HG03103 (cell line): ENCODE measurements around the gene TSFM.

Experiments used
- ATAC-seq: cut with Tn5 transposase; IDR thresholded peaks from one replicate; pipeline ENCODE4 v1.9.1; 2021; ENCODE audit warnings: low read depth; ENCODE audit not compliant: unreplicated experiment

TSFM gene

DNA sequence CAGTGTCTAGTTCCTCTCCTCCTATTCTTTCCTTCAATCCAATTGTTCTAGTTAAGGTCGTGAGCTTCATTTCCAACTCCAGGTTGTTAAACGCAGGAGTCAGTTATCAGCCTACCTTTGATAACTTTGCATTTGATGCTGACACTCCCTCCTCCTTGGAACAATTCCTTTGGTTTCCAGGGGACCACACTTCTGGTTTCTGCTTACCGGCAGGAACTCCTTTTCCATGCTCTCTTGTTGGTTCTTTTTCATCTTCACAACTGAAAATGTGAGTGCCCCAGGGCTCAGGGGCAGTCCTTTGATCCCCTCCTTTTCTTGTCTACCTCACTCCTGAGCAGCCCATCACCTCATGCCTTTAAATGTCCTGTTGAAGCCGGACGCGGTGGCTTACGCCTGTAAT lies 5.2 kb upstream of the TSFM start:
- ATAC-seq: no peak

DNA sequence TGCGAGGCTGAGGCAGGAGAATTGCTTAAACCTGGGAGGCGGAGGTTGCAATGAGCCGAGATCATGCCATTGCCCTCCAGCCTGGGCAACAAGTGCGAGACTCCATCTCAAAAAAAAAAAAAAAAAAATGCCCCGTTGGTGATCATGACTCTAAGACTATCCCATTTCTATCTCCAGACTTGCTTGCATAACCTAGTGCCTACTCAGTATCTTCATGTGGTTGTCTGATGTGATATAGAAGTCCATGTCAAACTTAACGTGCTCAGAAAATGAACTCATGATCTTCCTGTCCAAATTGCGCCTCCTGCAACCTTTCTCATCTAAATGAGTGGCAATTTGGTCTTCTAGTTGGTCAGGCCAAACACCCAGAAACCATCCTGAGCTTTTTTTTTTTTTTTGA lies 4.7 kb upstream of the TSFM start:
- ATAC-seq: no peak

DNA sequence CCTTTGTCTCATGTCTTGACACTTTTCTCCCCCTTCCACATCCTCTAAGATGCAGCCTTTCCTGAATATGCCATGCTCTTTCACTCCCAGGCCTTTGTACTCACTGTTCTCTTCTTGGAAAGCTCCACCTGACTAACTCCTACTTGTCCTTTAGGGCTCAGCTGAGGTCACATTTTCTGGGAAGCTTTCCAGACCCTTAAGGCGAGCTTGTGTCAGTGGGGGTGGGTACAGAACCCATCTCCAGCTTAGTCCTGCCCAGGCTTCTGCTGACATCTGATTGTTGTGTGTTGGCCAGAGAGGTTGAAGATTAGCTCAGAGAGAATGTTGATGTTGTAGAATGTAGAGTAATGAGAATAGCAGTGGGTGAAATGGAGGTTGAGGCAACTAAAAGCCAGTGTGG lies 2.9 kb upstream of the TSFM start:
- ATAC-seq: no peak

DNA sequence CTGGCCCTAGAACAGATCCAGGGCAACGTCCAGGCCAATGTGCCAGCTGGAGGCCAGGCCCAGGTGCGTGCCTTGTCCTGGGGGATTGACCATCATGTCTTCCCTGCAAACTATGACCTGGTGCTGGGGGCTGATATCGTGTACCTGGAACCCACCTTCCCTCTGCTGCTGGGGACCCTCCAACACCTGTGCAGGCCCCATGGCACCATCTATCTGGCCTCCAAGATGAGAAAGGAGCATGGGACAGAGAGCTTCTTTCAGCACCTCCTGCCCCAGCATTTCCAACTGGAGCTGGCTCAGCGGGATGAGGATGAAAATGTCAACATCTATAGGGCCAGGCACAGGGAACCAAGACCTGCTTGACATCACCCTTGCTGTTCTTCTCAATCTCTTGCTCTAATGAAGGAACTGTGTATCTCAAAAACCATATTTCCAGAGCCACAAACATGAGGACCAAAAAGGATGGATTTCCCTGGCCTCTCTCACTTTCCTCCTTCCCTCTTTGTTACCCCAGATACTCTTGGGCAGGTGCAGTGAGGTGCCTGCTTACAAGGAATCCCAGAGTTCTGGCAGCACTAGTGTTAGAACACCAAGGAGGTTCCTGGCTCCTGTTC lies 2.2 kb upstream of the TSFM start:
- ATAC-seq: no peak

DNA sequence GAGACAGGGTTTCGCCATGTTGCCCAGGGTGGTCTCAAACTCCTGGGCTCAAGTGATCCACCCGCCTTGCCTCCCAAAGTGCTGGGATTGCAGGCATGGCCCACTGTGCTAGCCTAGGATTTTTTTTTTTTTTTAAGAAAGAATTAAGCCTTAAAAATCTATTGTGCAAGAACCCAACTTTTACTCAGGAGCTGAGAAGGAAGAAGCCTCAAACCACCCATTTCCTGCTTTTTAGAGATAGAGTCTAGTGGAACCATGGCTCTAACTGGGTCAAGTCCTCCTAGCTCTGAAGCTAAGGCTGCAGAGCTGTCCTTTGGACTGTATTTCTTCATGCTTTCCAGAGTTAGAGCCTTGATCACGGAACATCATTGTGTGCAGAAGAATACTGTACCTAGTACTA lies 1.3 kb upstream of the TSFM start:
- ATAC-seq: no peak

DNA sequence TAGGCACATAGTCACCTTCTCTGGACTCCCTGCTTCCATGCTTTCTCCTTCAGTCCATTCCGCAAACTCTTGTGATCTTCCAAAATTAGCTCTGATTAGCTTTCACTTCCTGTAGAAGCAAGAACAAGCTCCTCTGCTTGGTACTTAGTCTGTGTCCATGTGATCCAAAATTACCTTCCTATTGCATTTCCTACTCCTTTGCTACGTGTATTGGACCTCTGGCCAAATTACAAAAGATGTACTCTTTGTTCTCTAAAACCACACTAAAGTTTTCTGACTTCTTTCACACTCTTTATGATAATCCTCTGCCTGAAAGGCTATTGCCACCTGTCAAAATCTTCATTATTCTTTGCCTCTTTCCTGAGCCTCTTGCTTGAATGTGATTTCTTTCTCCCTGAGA lies 786 bp upstream of the TSFM start:
- ATAC-seq: no peak

GRCh38 chr12:57782243-57782607 lies 362 bp upstream of the TSFM start:
- peak; percentile 7 for ATAC-seq

DNA sequence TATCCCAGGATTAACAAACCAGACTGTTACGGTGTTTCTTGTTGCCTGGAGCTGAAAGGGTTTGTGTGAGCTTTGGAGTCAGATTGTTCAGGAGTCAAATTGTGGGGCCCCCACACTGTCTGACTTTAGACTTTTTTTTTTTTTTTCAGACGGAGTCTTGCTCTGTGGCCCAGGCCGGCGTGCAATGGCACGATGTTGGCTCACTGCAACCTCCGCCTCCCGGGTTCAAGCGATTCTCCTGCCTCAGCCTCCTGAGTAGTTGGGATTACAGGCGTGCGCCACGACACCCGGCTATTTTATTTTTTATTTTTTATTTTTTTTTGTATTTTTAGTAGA lies 847 bp downstream of the TSFM start:
- no peak for ATAC-seq

GRCh38 chr12:57783861-57784260 lies 1.3 kb downstream of the TSFM start:
- ATAC-seq: no peak

GRCh38 chr12:57793920-57794319 lies 11.3 kb downstream of the TSFM start:
- ATAC-seq: no peak

DNA sequence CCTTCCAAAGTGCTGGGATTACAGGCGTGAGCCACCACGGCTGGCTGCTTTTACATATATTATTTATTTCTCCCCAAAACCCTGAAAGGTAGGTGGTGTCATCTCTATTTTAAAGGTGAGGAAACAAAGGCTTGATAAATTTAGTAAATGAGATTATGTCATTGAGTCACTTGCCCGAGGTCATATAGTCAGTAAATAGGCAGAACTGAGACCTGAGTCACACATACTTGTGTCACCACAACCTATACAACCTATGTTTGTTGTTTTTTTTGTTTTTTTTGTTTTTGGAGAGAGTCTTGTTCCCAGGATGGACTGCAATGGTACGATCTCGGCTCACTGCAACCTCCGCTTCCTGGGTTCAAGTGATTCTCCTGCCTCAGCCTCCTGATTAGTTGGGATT lies 12.8 kb downstream of the TSFM start:
- ATAC-seq: no peak

GRCh38 chr12:57796996-57797395 lies 14.4 kb downstream of the TSFM start:
- ATAC-seq: no peak

DNA sequence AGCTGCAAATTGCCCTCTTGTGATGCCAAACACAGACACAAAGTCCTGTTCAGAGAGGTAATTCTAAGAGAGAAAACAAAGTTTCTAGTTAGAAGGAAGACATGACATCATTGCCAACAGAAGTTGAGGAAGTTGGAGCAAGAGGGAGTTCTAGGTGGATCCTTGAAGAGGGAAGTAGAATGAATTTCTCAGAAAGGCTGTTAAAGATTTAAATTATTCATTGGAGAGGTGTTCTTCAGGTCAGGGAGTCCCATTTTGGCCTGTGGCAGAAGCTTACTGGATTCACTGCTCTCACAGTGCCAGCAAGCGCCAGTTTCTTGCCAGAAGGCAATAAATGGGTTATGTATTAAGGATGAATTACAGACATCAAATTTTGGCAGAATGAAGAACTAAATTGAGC lies 15.3 kb downstream of the TSFM start:
- no peak for ATAC-seq

DNA sequence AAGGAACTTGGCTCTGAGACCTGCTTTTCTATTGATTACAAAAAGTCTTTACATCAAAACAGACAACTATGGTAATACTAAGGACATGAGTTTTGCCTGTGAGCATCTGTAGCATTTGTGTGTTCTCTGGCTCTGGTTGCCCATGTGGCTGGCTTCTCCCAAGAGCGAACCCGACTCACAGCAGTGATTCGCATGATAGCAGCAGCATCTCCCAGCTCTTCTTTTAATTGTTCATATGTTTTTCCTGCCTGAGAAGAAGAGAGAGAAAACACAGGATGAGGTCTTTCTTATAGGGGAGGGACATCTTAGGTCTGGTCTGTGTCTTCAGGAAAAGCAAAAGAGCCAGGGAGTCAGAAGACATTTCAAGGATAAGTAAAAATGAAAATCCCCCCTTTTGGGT lies 18.4 kb downstream of the TSFM start:
- ATAC-seq: no peak

- no peak for ATAC-seq
These were observed 20.0 kb downstream of the TSFM start for GRCh38 chr12:57802607-57803006.

- no peak for ATAC-seq
These were observed 20.8 kb downstream of the TSFM start for GRCh38 chr12:57803319-57803893.

DNA sequence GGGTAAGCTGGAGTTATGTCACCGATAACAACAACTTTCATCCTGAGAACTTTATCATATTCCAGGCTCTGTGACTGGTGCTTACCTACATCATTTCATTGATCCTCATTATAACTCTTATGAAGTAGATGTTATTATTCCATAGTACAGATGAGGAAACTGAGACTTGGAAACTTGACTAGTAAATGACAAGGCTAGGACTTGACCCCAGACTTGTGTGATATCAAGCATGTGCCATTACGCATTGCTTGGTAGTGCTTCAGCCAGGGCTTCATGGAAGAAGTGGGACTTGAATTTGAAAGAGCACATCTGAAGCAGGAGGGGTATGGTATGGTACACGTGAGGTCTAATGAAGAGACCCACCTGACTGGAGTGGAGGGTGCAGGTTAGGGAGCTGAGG lies 24.1 kb downstream of the TSFM start:
- no peak for ATAC-seq

- no peak for ATAC-seq
These were observed 24.7 kb downstream of the TSFM start for GRCh38 chr12:57807285-57807684.

DNA sequence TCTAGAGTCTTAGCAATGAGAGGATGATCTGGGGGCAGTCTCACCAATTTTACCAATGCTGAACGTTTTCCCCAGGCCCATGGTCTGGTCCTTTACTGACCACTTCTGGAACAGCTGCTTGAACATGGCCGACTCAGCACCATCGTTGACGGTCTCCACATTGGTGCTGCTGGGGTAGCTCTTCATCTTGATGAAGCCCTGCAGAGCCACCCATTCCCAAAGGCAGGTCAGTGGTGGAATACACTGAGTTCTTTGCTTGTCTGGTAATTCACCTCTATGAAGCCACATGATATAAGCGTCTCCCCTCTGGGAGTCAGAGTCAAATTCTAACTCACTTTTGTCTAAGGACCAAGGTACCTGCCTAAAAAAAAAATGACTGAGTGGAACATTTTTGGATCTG lies 25.8 kb downstream of the TSFM start:
- no peak for ATAC-seq

GRCh38 chr12:57809425-57809824 lies 26.8 kb downstream of the TSFM start:
- ATAC-seq: no peak

GRCh38 chr12:57810450-57810849 lies 27.9 kb downstream of the TSFM start:
- no peak for ATAC-seq

DNA sequence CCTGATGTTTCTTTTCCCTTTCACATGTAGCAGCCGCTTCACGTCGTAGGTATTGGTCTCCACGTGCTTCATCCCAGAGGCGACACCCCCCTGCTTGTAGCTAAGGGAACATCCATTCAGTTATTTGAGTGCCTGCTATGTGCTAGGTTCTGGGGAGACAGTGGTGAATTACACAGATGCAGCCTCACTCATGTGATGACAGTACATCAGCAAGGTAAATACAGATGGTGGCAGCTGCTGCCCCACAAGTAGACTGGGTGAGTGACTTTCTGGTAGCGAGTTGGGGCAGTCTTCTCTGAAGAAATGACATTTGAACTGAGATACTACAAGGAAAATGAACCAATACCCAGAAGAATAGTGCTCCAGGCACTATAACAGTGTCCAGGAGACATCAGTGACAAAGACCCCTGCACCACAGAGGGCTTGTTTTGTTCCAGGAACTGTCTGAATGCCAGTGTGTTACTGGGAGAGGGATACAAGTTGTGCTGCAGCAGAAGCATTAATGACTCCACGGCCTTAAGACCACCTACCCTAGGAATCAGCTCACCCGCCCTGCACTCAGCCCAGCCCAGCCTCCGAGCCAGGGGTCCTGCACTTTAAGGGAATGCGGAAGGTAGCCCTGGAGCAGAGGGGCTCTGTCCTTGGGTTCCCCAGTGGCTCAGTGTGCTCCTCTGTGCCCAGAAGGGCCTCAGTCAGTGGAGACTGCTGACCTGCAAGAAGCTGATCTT lies 28.6 kb downstream of the TSFM start:
- ATAC-seq: no peak
